Esophagus squamous epithelium (tissue), 4 donors: ENCODE results near the gene UBXN10.

ENCODE experiments used
- POLR2A ChIP-seq, 4 donors: fragments of 450-650 bp; IDR thresholded peaks; one replicate each; pipeline ENCODE4 v1.6.1; 2017; ENCODE audit warnings: antibody characterized with exemption in 4 of 4, mild to moderate bottlenecking in 4 of 4, moderate library complexity in 3 of 4
- TF ChIP-seq, protein P1 (sequence below), 6 experiments: fragments of 450-650 bp in 4 of 6; fragments of 200-600 bp in 2 of 6; sonication (generic) in 2 of 6; IDR thresholded peaks; one replicate each; pipeline ENCODE4 v1.5.1; 2016 to 2019; ENCODE audit warnings: antibody characterized with exemption in 6 of 6, mild to moderate bottlenecking in 4 of 6, moderate library complexity in 4 of 6

DNA sequence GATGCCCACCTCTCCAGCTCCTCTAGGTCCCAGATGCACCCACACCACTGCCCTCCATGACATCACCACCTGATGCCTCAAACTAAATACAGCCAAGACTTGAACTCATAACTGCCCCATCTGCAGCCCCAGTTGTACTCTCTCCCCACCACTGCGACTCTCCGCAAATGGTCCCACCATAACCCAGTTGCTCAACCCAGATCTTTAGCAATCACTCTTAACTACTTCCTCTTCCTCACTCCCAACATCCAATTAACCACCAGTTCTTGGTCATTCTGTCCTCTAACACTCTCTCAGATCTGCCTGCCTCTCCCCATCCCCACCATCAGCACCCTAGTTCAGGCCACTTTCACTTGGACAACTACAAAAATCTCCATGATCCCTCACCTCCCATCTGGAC lies 37.2 kb downstream of the UBXN10 start:
- TF ChIP-seq, protein P1, sequence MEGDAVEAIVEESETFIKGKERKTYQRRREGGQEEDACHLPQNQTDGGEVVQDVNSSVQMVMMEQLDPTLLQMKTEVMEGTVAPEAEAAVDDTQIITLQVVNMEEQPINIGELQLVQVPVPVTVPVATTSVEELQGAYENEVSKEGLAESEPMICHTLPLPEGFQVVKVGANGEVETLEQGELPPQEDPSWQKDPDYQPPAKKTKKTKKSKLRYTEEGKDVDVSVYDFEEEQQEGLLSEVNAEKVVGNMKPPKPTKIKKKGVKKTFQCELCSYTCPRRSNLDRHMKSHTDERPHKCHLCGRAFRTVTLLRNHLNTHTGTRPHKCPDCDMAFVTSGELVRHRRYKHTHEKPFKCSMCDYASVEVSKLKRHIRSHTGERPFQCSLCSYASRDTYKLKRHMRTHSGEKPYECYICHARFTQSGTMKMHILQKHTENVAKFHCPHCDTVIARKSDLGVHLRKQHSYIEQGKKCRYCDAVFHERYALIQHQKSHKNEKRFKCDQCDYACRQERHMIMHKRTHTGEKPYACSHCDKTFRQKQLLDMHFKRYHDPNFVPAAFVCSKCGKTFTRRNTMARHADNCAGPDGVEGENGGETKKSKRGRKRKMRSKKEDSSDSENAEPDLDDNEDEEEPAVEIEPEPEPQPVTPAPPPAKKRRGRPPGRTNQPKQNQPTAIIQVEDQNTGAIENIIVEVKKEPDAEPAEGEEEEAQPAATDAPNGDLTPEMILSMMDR (IDR thresholded peaks at IDR 0.05), result no peak
- no peak for TF ChIP-seq POLR2A (IDR thresholded peaks at IDR 0.05)
